Esophagus muscularis mucosa (tissue), 4 donors: ENCODE measurements around the gene CNTNAP2.

Experiments used
- CTCF ChIP-seq, 3 experiments: fragments of 200-600 bp in 2 of 3; fragments of 450-650 bp in 1 of 3; sonication (generic) in 2 of 3; IDR thresholded peaks; one replicate each; pipeline ENCODE4 v1.5.1; 2017 to 2019; ENCODE audit warnings: antibody characterized with exemption in 3 of 3, mild to moderate bottlenecking in 2 of 3, moderate library complexity in 1 of 3
- EP300 ChIP-seq: sonication (generic); formaldehyde crosslinking; IDR thresholded peaks from one replicate; pipeline ENCODE4 v1.6.1; 2017; ENCODE audit warnings: antibody characterized with exemption
- POLR2A ChIP-seq: fragments of 450-650 bp; IDR thresholded peaks from one replicate; pipeline ENCODE4 v1.6.1; 2017; ENCODE audit warnings: antibody characterized with exemption, moderate library complexity, mild to moderate bottlenecking, low read depth

DNA sequence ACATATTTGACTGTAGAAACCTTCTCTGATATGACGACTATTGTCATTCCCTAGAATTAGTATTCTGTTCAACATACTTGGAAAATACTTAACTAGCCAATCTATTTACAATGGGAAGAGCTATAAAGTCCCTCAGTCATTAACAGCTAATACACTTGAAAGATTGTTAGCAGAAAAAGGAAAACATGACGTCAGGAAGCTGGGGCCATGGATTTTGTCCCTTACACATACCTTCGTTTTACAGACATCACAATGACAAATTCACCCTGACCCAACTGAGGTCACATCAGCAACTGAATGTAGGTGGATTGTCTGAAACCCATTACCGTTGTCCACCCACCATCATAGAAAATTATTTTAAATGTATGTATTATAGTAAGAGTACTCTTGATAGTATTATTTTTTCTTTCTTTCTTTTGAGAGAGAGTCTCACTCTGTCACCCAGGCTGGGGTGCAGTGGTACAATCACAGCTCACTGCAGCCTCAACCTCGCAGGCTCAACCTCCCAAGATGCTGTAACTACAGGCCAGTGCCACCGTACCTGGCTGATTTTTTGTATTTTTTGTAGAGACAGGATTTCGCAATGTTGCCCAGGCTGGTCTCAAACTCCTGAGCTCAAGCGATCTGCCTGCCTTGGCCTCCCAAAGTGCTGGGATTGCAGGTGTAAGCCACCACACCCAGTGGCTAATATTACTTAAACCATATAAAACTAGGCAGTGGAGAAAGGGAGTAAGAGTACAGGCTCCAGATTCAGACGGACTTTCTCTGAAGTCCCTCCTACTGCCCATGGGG lies 1977.0 kb downstream of the CNTNAP2 start:
- TF ChIP-seq POLR2A: no peak
- no peak for TF ChIP-seq CTCF (IDR thresholded peaks at IDR 0.05)
- TF ChIP-seq EP300: no peak
